Suppressor macrophage treated with lipopolysaccharide for 1 hour (primary cell): ENCODE measurements around the gene UBE2D2.

Experiments used
- DNase-seq, 3 donors: peaks; one replicate each; pipeline ENCODE4 v3.0.0-alpha.2; 2020 to 2022

UBE2D2 gene

DNA sequence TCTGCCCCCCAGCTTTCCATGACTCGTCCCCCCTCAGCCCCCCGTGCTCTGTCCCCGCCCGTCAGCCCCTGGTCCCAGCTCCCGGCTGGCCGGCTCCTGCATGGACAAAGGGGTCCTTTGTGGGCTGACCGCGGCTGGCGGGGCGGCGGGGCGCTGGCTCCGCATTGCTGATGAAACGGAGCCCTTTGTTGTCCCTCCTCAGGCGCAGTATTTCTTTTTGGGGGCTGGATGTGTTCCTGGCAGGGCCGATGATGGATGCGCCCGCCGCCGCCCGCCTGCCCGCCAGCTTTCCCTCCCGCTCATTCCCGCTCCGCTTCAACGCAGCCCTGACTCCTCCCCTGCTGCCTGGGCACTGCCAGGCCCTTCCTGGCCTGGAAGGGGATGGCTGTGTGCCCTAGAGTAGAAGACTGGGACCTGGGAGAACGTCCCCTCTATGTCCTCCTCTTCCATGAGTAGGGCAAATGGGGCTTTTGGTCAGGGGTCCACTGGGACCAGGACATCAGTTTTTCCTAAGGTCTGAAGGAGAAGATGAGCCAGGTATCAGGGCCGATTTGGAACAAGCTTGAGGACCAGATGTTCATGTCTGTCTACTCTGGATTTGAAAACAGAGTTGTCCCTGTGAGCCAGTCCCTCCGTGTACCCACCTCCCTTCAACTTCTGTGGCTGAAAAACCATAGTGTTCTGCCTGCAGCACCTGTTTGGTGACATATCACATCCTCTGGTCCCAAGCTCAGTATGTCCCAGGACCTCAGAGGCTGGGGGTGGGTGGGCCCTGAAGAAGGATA, 116.0 kb downstream of the UBE2D2 start:
- DNase-seq: no peak
